Measurements from ENCODE around the gene CSNK1A1L.
"Not testable (repeated sequence)": the region's sequence is repeated elsewhere in the genome, so short reads cannot be mapped to it uniquely, and the experiment has no call there.

CSNK1A1L gene

GRCh38 chr13:37102896-37103295 is 2.6 kb downstream of the CSNK1A1L start:
- no peak for DNase-seq

GRCh38 chr13:37101201-37101600 is 4.3 kb downstream of the CSNK1A1L start:
- no peak for DNase-seq

GRCh38 chr13:37100731-37101130 is 4.7 kb downstream of the CSNK1A1L start:
- DNase-seq: no peak

GRCh38 chr13:37097076-37097475 is 8.4 kb downstream of the CSNK1A1L start:
- DNase-seq: no peak

- no peak for DNase-seq
These were observed 10.6 kb downstream of the CSNK1A1L start for GRCh38 chr13:37094840-37095239.

GRCh38 chr13:37094099-37094498 is 11.4 kb downstream of the CSNK1A1L start:
- DNase-seq: no peak

- DNase-seq: no peak
These were observed 13.6 kb downstream of the CSNK1A1L start for GRCh38 chr13:37091835-37092234.

GRCh38 chr13:37090912-37091311 is 14.6 kb downstream of the CSNK1A1L start:
- DNase-seq: no peak

GRCh38 chr13:37089495-37089894 is 16.0 kb downstream of the CSNK1A1L start:
- DNase-seq: no peak

- DNase-seq: no peak
These were observed 18.0 kb downstream of the CSNK1A1L start for GRCh38 chr13:37087486-37087885.

- no peak for DNase-seq
These were observed 19.9 kb downstream of the CSNK1A1L start for GRCh38 chr13:37085606-37086005.

- DNase-seq: no peak
These were observed 28.6 kb downstream of the CSNK1A1L start for GRCh38 chr13:37076818-37077217.

- DNase-seq: no peak
These were observed 30.3 kb downstream of the CSNK1A1L start for GRCh38 chr13:37075164-37075563.

- DNase-seq: no peak
These were observed 30.8 kb downstream of the CSNK1A1L start for GRCh38 chr13:37074703-37075102.

- DNase-seq: no peak
These were observed 33.4 kb downstream of the CSNK1A1L start for GRCh38 chr13:37072024-37072423.

- no peak for DNase-seq
These were observed 34.5 kb downstream of the CSNK1A1L start for GRCh38 chr13:37070956-37071355.

GRCh38 chr13:37070145-37070695 is 35.2 kb downstream of the CSNK1A1L start:
- no peak for DNase-seq

GRCh38 chr13:37069597-37070103 is 35.8 kb downstream of the CSNK1A1L start:
- DNase-seq: no peak

GRCh38 chr13:37068962-37069361 is 36.5 kb downstream of the CSNK1A1L start:
- no peak for DNase-seq

GRCh38 chr13:37067874-37068273 is 37.6 kb downstream of the CSNK1A1L start:
- no peak for DNase-seq

GRCh38 chr13:37065890-37066526 is 39.5 kb downstream of the CSNK1A1L start:
- no peak for DNase-seq

GRCh38 chr13:37059848-37060192 is 45.6 kb downstream of the CSNK1A1L start:
- DNase-seq: no peak

- peak; percentile 94 for DNase-seq
These were observed 46.3 kb downstream of the CSNK1A1L start, which contains the start of gene SUPT20H for GRCh38 chr13:37058910-37059847. Gene SUPT20H, minus strand, starts transcription at chr13:37059688. Its CDS starts 8,198 bp downstream, at chr13:37051490.

GRCh38 chr13:37056228-37056627 is 49.2 kb downstream of the CSNK1A1L start:
- not testable (repeated sequence) for DNase-seq

All from midbrain (tissue), 1 donor.